Measurements from ENCODE around the gene HEXIM2. TPM values are rescaled to one million over a fixed set of nuclear protein-coding genes. Genes with fewer than 3 reads are reported as not detected.

The HEXIM2 gene
- total and polyA plus RNA-seq, 2 of the 13 experiments (the other 11 are each of a cell fraction or from before 2014, with no cell fraction given), result 27.1 to 32.4 TPM

GRCh38 chr17:45149037-45149668, 12.5 kb upstream of the HEXIM2 start (continued):
- TF ChIP-seq REST (IDR thresholded peaks at IDR 0.05; ENCODE audit: borderline replicate concordance in 1 of 2, low read depth in 1 of 2, low read length in 2 of 2) (peak in 1 of 2 experiments; percentile 59; a peak in 1 of 4 replicates), RARG (CRISPR knock-in tag; IDR thresholded peaks at IDR 0.05; ENCODE audit: low read depth) (no peak; the same call in none of the 2 replicates), ZNF777 (CRISPR knock-in tag; IDR thresholded peaks at IDR 0.05) (peak; percentile 81), ZNF589 (CRISPR knock-in tag; conservative IDR thresholded peaks at IDR 0.05) (no peak), HNF4A (CRISPR knock-in tag; IDR thresholded peaks at IDR 0.05) (peak; percentile 53; the same call in 1 of the 2 replicates), ZNF451 (CRISPR knock-in tag; IDR thresholded peaks at IDR 0.05) (peak; percentile 87; the same call in 1 of the 2 replicates), MED13 (CRISPR knock-in tag; IDR thresholded peaks at IDR 0.05) (0 out of 2 replicates have a peak, but pooled peaks have one; percentile 59), DPF2 (CRISPR knock-in tag; IDR thresholded peaks at IDR 0.05; ENCODE audit: borderline replicate concordance, low read depth) (no peak), ZNF556 (CRISPR knock-in tag; IDR thresholded peaks at IDR 0.05; ENCODE audit: borderline replicate concordance) (no peak; the same call in 1 of the 2 replicates), ZNF142 (CRISPR knock-in tag; IDR thresholded peaks at IDR 0.05) (no peak), SIN3A (IDR thresholded peaks at IDR 0.05; ENCODE audit: borderline replicate concordance, low read depth, low read length) (peak; percentile 67; the same call in 1 of the 2 replicates), HMGA1 (CRISPR knock-in tag; conservative IDR thresholded peaks at IDR 0.05) (no peak), RXRB (CRISPR knock-in tag; IDR thresholded peaks at IDR 0.05; ENCODE audit: borderline replicate concordance) (no peak), ETS1 (CRISPR knock-in tag; IDR thresholded peaks at IDR 0.05) (no peak), CBX2 (IDR thresholded peaks at IDR 0.05; ENCODE audit: low read depth, low read length) (no peak), CBX2 (CRISPR knock-in tag; IDR thresholded peaks at IDR 0.05; ENCODE audit: low read depth) (no peak), EP300 (IDR thresholded peaks at IDR 0.05; ENCODE audit: low read depth in 2 of 2, low read length in 2 of 2) (peak; percentile 22 to 59; a peak in 2 of 4 replicates), EP300 (CRISPR knock-in tag; IDR thresholded peaks at IDR 0.05; ENCODE audit: borderline replicate concordance) (0 out of 2 replicates have a peak, but pooled peaks have one; percentile 24), ASH2L (IDR thresholded peaks at IDR 0.05; ENCODE audit: insufficient read length, low read depth, low read length) (peak; percentile 57)
